ENCODE data around the gene BUB3.

BUB3 gene

DNA sequence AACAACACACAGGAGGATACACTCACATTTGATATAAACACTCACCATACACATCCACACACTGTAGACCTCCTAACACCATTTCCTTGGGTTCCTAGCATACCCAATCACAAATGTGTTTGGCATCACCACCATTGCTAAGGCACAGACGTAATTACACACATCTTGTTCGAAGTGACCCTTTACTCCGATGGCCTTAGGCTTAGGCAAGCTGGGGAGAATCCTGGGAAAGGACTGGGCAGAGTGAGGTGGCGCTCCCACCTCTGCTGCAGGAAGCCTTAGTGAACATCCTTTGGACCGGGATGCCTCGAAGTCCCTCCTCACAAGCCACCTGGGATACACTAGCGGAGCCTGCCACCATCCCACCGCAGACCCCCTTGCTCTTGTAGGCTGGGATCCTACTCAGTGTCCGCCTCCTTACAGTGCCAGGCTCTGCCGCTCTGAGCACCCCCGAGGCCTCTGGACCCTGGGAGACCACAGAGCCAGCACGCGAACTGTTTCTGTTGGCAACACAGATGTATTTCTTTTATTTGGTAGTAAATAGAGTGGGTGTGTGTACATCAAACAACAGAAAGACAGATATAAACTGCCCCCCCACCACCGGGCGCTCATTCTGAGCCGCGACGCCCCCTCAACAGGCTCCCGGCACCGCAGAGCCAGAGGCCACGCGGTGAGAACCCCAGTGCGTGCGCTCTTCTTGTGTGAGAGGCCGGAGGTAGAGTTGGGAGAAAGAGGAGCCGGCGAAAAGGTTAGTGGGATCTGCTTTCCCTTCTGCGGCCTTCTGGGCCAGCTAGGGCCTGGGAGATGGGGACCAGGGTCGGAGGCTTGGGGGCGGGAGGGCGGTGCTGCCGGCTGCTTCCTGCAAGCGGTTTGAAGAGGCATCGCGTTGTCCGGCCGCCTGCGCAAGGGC, 12.2 kb upstream of the BUB3 start:
- DNase-seq (ENCODE audit: low spot score): no peak

DNA sequence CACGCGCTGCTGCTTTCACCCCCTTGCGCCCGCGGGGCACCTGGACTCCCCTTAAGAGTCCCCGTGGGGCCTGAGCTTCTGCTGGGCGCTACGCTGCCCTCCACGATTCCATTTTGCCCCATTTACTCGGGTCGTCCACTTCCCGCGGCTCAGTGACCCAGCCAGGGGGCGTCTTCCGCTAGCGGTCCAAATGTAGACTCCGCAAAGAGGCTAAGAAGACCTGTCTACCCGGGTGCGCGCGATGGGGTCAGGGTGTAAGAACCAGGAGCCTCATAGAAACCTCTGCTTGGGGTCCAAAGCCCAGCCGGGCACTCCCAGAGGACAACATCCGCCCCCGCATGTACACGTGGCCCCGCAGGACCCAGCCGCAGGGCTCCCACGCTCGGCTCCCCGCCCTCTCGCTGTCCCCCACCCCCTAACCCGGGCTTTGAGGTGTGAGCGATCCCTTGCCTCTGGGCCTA, 11.5 kb upstream of the BUB3 start:
- no peak for DNase-seq (ENCODE audit: low spot score)

DNA sequence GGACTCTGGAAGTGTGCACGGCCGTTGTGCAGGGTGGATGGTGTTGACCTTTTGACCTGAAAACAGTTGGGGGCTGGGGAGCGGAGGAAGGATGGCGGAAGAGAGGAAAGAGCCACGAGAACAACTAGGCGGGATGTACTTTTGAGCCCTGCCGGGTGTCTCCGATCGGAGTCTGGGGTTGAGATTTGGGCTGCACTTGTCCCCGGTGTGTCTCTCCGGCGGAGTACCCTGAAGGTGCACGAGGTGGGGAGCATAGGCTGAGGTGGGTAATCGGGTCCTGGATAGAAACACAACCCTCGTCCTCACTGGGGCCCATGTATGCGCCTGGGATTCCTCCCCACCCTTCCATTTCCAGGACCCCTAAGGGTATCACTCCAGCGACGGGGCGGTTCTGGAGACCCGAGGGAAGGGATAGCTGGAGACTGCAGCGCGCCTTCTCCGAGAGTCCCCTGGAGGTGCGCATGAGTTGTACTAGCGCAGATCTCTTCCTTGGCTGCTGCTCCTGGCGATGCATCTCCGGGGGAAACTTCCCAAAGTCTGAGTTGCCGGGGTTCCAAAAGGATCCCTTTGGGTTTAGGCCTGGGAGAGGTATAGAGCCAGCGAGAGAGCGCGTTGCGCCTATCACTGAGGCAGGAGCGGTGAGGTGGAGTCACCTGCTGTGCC, 10.9 kb upstream of the BUB3 start:
- DNase-seq (ENCODE audit: low spot score): no peak

DNA sequence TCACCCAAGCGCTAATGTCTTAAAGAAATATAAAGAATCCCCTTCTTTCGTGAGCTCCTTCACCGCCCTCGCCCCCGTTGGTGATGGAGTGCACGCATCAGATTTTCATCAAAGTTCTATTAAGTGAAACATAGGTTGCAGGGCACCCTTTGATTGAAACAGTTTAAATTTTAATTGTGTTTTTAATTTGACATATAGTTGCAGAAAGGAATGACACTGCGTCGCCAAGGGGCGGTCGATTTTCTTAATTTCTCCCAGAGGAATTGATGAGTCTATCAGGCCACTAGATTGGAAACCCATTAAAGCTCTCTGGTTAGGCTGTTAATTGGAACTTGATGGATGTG, 10.4 kb upstream of the BUB3 start:
- no peak for DNase-seq (ENCODE audit: low spot score)

DNA sequence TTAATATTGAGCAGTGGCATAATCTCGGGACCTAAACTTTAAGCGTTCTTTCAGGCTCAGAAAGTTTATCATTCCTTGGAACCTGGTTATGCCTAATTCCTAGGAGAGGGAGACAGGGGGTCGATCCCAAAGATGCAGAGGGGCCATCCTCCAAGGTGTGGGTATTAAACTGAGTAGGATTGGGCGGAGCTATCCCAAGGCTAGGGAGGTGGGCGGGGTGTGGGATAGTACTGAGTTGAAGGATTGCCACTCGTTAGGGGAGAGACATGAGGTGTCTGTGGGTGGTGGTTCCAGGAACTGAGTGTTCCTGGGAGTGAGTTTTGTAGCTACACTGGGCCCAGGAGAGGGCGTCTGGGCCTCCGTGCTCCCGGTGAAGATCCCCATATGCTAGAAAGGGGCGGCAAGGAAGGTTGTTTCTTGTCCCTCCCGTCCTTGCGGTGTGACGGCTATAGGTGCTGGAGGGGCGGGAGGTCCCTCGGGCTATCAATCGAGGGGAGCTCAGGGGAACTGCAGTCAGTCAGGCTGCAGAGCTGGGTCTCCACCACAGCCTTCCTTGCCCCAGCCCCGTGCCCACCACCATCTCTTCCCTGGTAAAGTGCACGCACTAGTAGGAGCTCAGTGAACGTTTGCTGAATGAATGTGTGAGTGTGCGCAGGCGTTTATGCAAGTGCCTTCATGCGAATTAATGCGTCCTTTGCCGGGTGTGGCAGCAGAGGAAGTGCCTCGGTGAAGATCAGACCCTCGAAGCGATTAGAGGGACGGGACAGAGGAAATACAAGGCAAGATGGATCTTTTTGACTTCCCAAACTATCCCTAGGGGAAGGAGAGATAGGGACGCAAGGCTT, 9.3 kb upstream of the BUB3 start:
- DNase-seq (ENCODE audit: low spot score): no peak

DNA sequence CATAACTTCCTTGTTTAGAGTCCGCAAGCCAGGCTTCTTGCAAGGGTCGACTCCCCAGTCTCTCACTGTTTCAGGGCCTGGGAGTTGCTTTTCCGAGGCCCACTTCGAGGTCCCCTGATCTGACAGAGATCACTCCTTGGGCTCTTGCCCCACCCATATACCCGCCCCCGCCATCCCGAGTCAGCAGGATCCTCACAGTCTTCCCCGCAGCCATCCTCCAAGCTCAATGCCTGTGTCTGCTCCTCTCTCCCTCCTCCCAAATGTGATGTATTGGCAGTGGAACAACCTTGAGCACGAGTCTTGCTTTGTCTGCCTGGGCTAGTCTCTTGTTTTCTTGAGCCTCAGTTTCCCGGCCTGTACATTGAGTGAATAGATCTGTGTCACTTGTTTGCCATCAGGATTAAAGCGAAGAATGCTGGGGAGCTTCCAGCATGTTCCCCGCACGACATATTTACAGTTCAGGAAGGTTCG, 8.6 kb upstream of the BUB3 start:
- no peak for DNase-seq (ENCODE audit: low spot score)

DNA sequence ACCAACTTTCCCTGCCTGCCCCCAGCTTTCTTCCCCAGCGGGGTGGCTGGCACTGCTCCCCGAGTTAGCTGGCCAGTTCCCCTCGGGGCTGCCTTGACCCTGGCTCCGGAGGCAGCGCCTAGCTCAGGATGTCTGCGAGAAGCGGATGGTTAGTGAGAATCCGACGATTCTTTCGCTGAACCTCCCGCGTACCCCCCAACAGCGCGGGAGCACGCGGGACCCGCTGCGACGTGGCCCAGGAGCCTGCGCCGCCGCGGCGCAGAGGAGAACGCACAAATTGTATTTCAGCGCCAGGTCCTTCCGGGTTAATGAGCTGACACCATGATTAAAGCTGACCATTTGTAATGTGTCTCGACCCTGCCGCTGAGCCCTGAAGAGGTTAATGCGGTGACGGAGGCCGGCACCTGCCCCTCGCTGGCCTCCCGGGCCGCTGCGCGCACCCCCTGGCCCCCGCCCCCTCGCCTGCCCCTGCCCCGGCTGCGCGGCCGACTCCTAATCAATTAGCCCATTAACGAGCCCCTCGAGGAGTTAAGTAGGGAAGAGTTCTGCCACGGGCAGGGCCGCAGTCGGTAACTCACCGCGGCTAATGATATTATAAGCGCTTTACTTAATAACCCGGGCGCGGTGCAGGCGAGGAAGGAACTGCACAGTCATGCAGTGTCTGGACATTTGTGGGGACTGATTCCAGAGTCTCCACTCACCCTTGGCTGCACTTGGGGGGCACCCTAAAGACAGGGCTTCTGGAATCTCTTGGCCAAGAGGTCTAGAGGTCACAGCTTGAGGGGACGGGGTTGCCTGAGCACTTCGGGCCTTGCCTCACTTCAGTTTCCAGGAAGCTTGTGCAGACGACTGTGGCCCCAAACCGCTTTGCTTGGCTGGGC, 7.9 kb upstream of the BUB3 start:
- DNase-seq (ENCODE audit: low spot score): no peak

DNA sequence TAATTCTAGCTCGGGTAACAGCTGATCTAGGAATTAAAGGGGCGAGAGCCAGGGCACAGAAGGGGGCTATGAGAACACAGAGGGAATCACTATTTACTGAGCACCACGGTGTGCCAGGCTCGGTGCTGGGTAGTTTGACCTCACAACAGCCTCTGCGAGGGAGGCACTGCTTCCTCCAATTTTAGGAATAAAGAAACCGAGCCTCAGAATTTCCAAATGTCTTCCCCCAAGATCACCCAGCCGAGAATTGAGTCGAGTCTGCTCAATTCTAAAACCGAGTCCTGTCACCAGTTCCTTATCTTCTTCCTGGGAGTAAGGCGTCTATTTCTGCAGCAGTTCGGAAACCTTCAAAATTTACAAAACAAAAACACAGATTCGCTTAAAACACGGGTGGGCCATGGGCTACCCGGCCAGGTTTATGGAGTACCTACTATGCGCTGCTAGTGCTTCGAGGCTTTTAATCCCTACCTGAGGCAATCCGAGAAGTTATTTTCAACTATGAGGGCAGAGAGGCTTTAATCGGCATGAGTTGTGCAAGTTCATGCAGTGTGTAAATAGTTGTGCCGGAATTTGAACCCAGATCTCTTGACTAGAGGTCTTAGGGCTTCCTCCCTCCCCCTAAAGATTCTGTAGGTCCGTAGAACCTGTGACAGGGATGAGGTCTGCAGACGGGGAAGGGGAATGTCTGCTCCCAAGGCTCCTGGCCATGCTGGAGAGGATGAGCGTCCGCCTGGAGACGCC, 7.1 kb upstream of the BUB3 start:
- no peak for DNase-seq (ENCODE audit: low spot score)

DNA sequence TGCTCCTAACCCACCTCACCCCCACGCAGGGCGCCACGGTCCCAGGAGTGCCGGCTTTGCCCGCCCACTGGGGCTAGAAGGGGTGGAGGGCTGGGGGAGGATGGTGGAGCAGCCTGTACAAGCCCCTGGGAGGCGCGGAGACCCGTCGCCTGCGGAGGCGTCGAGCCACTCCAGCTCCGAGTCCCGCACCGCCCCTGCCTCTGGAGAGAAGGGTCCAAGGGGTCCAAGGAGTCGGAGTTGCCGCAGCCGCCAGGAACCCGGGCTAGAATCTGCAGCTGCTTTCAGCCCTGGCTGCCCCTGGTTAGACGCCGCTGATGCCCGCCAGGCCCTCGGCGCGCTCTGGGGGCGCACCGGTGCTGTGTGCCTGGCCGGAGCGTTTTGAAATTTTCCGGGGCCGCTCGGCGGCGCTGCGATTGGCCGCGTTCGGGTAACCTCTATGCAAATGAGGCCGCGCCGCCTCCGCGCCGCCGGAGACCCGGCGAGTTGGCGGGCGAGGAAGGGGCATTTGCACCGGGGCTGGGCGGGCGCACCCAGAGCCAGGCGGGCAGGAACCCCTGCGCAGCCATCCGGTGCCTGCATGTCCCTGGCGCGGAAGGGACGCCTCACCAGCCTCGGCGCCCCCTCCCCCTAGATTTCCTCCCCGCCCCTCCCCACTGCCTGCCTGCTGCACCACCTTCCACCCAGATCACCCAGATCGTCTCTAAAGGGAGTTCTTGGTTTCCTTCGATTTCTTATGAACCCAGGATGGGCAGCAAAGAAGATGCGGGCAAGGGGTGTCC, 6.4 kb upstream of the BUB3 start, which contains the start of gene HMX2:
TSS of gene HMX2 (plus strand) at position 502 of the 779 bp plus-strand sequence. CDS start at position 745, 243 bp downstream.
- no peak for DNase-seq (ENCODE audit: low spot score)

DNA sequence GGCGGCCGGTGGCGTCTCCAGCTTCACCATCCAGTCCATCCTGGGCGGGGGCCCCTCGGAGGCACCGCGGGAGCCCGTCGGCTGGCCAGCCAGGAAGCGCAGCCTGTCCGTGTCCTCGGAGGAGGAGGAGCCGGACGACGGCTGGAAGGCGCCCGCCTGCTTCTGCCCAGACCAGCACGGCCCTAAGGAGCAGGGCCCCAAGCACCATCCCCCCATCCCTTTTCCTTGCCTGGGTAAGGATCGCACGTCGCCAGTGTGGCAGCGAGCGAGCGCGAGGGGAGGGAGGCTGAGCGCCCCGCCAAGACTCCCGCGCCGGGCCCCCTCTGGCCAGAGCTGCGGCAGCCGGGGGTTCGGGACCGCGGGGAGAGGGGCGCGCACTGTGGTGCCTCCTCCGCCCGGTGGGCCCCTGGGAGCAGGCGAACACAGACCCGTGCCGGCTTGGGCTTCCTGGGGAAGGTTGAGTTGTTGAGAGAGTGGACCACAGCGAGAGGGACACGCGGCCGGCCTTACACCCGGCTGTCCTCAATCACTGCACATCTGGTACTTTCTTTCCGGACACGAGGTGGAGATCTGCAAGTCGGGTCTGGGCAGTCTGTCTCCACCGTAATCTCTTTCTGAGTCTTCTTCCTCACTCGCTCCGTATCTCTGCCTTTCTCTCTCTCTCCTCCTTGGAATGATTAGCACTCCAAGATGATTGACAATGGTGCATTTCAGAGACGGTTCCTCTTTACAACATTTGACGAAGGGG, 5.6 kb upstream of the BUB3 start:
- DNase-seq (ENCODE audit: low spot score): no peak

DNA sequence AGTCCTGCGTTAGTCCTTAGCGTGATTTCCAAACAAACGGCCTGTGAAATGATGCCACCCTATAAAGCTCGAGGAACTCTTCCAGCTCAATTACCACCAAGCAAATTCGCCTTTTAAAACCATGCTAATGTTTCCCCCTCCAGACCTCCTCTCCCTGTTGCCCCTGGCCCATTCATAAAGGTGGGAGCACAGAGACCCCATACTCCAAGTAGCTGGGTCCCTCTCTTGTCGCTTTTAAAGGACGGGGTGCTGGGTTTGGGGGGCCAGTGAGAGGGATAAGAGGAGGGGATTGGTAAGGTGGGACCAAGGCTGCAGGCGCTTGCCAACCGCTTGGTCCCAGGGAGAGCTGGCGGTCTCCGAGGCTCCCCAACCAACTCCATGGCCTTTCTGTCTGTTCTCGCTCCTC, 5.0 kb upstream of the BUB3 start:
- no peak for DNase-seq (ENCODE audit: low spot score)

DNA sequence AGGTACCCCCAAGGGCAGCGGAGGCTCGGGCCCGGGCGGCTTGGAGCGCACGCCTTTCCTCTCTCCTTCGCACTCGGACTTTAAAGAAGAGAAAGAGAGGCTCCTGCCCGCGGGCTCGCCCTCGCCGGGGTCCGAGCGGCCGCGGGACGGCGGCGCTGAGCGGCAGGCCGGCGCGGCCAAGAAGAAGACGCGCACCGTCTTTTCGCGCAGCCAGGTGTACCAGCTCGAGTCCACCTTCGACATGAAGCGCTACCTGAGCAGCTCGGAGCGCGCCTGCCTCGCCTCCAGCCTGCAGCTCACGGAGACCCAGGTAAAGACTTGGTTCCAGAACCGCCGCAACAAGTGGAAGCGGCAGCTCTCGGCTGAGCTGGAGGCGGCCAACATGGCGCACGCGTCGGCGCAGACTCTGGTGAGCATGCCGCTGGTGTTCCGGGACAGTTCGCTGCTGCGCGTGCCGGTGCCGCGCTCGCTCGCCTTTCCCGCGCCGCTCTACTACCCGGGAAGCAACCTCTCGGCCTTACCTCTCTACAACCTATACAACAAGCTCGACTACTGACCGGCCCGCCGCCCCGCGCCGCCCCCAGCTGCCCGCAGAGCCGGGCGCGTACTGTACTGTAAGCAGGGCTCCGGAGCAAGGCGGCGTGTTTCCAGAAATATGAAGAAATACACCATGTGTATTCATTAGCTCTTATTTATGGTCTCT, 4.5 kb upstream of the BUB3 start:
- DNase-seq (ENCODE audit: low spot score): no peak

DNA sequence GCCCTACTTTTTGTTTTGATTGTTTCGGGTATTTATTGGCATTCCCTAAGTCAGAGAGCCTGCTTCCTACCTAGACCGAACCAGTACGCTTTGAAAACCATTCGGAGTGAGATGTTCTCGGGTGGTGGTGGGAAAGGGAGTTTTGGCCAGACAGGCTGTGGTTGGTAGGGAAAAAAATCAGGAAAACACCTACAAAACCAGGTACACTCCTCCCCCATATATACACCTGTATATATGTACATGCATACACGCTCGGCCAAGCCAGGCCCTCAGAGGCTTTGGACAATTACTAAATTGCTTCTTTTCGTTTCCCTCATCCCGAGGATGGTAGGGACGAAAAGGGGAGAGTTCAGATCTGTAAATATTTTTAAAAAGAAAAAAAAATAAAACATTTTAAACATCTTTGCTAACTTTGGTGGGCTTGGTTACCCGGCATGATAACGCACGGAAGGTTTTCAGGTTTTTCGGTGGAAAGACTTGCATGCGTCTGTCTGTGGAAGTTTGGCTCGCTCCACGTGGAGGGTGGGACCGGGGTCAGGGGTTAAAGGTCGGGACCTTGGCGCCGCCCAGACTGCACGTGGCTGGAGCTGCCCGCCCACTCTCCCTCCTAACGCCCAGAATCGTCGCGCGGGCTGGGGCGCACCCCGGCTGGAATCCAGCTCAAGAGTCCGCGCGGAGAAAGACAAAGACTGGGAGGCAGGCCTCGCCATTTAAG, 3.8 kb upstream of the BUB3 start:
- no peak for DNase-seq (ENCODE audit: low spot score)

DNA sequence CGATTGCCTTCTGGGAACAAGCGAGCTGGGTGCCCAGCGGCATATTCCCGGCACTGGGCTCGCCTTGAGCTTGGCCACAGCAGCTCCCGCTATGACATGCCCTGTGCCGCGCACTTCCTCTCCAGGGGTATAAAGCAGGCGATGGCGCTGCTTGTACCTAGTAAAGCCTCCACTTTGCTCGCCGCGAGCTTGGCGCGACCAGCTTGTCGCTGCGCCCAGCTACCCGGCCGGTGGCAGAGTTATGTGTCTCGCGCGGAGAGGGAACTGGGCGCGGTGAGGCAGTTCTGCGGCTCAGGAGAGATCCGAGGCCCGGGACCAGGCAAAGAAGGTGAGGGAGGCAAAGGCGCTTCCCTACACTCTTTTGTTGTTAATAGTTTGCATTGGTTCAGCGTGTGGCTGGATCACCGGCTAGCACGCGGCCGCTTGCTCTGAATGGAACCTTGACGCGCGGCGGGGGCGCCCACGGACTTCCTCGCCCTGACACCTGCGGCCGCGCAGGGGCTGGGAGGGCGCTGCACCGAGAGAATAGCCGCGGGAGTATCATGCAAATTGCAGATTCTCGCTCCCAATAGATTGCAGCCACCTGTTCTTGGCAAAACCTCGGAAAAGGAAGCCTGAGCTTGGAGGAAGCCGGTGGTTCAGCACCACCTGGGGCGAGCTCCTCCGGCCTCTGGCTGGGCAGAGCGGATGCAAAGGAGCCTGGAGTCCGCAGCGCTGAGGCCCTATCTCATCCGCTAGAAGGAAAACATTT, 3.0 kb upstream of the BUB3 start:
- DNase-seq (ENCODE audit: low spot score): no peak

DNA sequence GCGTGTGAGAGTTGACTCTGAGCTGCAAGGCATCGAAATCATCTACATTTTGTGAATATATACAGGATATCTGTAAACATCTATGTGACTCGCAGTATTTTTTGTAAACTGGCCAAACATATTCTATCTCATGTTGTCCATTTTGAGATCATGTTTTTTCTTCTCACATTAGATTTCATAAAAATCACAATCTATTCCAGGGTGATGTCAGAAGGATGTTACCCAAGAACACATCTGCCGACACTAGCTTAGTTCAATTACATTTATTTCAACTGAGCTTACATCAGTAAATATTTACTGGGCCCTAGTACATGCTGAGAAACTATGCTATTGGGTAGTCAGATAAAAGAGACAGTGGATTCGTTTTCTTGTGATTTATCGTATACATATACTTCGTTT, 2.5 kb upstream of the BUB3 start:
- no peak for DNase-seq (ENCODE audit: low spot score)

DNA sequence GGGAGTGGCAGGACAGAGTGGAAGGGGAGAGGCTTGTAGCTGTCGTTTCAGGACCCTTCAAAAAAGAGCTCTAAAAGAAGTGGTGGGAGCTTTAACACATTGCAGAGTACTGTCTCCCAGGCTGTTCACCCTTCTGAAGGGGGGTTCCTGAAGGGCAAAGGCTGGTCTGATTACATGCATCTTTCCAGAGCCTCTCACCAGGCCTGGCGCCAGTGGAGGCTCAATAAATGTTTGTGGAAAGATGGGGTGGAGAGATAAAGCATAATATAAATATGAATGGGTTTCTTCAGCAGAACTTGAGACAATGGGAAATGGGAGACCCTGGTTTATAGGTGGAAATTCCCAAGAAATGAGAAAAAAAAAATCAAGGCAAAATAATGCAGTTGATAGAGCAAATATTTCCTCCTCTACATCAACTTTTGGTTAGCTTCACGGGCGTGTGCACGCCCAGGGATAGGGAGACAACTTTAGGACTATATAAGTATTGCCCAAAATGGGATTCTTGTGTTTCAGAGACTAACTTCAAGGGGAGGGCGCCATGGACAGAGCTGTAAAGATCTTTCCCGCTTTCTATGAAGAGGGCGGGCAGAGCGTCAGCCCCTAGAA, 613 bp upstream of the BUB3 start:
- DNase-seq (ENCODE audit: low spot score): no peak

Data from HuH-7.5 (cell line).